Heart left ventricle (tissue), 13 donors: ENCODE results near the gene FTCDNL1.

Experiments used
- CTCF ChIP-seq, 12 donors: fragments of 200-600 bp; sonication (generic) in 4 of 12; IDR thresholded peaks; one replicate each; pipeline versions ENCODE4 v1.5.0 to v1.8.0; 2018 to 2022; ENCODE audit warnings: antibody characterized with exemption in 12 of 12, mild to moderate bottlenecking in 5 of 12
- POLR2A ChIP-seq, 2 donors: fragments of 450-650 bp; IDR thresholded peaks; one replicate each; pipeline ENCODE4 v1.6.1; 2017; ENCODE audit warnings: antibody characterized with exemption in 2 of 2, mild to moderate bottlenecking in 2 of 2, moderate library complexity in 2 of 2
- donor health status: ischemic (EF 13 %, LVEDD 7.1; RV severe dilation, severe dysfunction).
- donor health status: DM: no; HTN: yes; CAD: no.
- donor health status: DM: no; HTN: no; CAD: no.
- donor health status: ischemic (EF 25% LVEDD 6.9; RV normal size, moderate dysfunction).
- donor health status: ischemic (EF 25% LVEDD 5.7; RV mildly dilated, moderate dysfunction).
- donor health status: ischemic (EF 35%, LVEDD 5.7; RV mildly dilated, moderate dysfunction).
- donor health status: nonischemic (EF 11% LVEDD 7.7; RV severe dilation, severe dysfunction).
- donor health status: DM: yes; HTN: yes; CAD: no.
- donor health status: PGD.
- donor health status: ischemic (EF 29% LVEDD 5.4; RV normal size, mild dysfunction).
- donor health status: nonischemic (EF 23%, LVEDD 6.1; RV moderate dilation, normal function).

DNA sequence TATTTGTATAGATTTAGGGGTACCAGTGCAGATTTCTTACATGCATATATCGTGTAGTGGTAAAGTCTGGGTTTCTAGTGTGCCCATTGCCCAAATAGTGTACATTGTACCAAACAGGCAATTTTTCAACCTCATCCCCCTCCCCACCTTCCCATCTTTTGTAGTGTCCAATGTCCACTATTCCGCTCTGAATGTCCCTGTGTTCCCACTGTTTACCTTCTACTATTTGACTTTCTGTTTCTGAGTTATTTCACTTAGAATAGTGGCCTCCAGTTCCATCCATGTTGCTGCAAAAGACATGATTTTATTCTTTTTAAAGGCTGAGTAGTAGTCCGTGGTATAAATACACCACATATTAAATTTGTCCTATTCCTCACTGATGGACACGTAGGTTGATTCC is 132.9 kb downstream of the FTCDNL1 start:
- TF ChIP-seq POLR2A (IDR thresholded peaks at IDR 0.05), result no peak
- no peak for TF ChIP-seq CTCF (IDR thresholded peaks at IDR 0.05)
